K562 (cell line): ENCODE results near the gene PCF11. TPM values are rescaled to one million over a fixed set of nuclear protein-coding genes. Genes with fewer than 3 reads are reported as not detected.
A peak's percentile ranks its signal among the peaks of the same experiment; 100 is the strongest.

Experiments
- ETV6 ChIP-seq, 3 experiments: fragments of 150-350 bp in 1 of 3; sonication (generic) in 1 of 3; formaldehyde crosslinking in 1 of 3; IDR thresholded peaks; 2 replicates each; pipeline versions ENCODE4 v1.6.1 to v1.8.0; 2014 to 2022; ENCODE audit warnings: borderline replicate concordance in 2 of 3, low read depth in 2 of 3, antibody characterized with exemption in 1 of 3, low read length in 1 of 3, mild to moderate bottlenecking in 1 of 3, missing genetic modification reagents in 1 of 3
- FOXJ3 ChIP-seq: sonication (generic); formaldehyde crosslinking; IDR thresholded peaks from 2 replicates; pipeline ENCODE4 v1.4.0; 2020; ENCODE audit warnings: mild to moderate bottlenecking, missing genetic modification reagents
- GABPA ChIP-seq: fragments of 200-800 bp; sonication (Bioruptor generic); conservative IDR thresholded peaks from 2 replicates; pipeline ENCODE4 v1.6.1; 2016; ENCODE audit warnings: low read depth, missing genetic modification characterization, missing compliant biosample characterization
- PTBP1 ChIP-seq: fragments of 200-400 bp; formaldehyde crosslinking; IDR thresholded peaks from 2 replicates; pipeline ENCODE4 v1.6.1; 2017; ENCODE audit warnings: low read depth, low read length
- TFE3 ChIP-seq: fragments of 450-650 bp; formaldehyde crosslinking; IDR thresholded peaks from 2 replicates; pipeline ENCODE4 v1.4.0; 2020; ENCODE audit warnings: mild to moderate bottlenecking, mixed read lengths
- ZBTB40 ChIP-seq, 2 experiments: fragments of 450-650 bp in 1 of 2; sonication (generic) in 1 of 2; formaldehyde crosslinking in 1 of 2; IDR thresholded peaks; 2 replicates each; pipeline versions ENCODE4 v1.7.1 to v1.9.0; 2016 to 2022; ENCODE audit warnings: inconsistent platforms in 1 of 2, mild to moderate bottlenecking in 1 of 2, missing genetic modification reagents in 1 of 2
- polyA plus RNA-seq, 8 experiments: library from polyadenylated mRNA; depleted of rRNA in 4 of 8; stranded (reverse) in 5 of 8; unstranded in 3 of 8; fragments of >200 nt; fragmentation: Nextera tagmentation in 2 of 8; fragmentation: Illumina TruSeq in 1 of 8; extraction: Ambion mirVana in 2 of 8; extraction: Trizol in 1 of 8; gene quantifications; 2 replicates each; pipeline versions ENCODE4 v1.2.1 to v1.2.3, GENCODE V29; 2011 to 2014; ENCODE audit warnings: inconsistent platforms in 1 of 8, missing spikeins in 1 of 8
- total RNA-seq, 7 experiments: library from RNA; depleted of rRNA in 6 of 7; stranded (reverse); fragments of >200 nt in 6 of 7; fragmentation: Illumina TruSeq in 2 of 7; extraction: Trizol in 2 of 7; gene quantifications; 2 replicates each; pipeline versions ENCODE4 v1.2.1 to v1.2.3, GENCODE V29; 2011 to 2021; ENCODE audit warnings: low replicate concordance in 1 of 7
- TF ChIP-seq, protein P1 (sequence below): fragments of 450-650 bp; formaldehyde crosslinking; IDR thresholded peaks from 2 replicates; pipeline ENCODE4 v1.4.0; 2022; ENCODE audit warnings: mild to moderate bottlenecking, moderate library complexity
- TF ChIP-seq, protein P2 (sequence below): sonication (generic); formaldehyde crosslinking; IDR thresholded peaks from 2 replicates; pipeline ENCODE4 v1.8.0; 2023; ENCODE audit warnings: mild to moderate bottlenecking, missing genetic modification reagents

Gene PCF11
- total and polyA plus RNA-seq, 9 of the 15 experiments (the other 6 are each of a cell fraction or from before 2014, with no cell fraction given): 9.3 to 91.6 (median 54.4) TPM

- TF ChIP-seq GABPA (tag): peak; percentile 97
- TF ChIP-seq TFE3 (CRISPR knock-in tag): no peak
- peak; percentile 96 for TF ChIP-seq ZBTB40 (IDR thresholded peaks at IDR 0.05)
- no peak for TF ChIP-seq ZBTB40 (CRISPR knock-in tag; IDR thresholded peaks at IDR 0.05)
- TF ChIP-seq, protein P1, sequence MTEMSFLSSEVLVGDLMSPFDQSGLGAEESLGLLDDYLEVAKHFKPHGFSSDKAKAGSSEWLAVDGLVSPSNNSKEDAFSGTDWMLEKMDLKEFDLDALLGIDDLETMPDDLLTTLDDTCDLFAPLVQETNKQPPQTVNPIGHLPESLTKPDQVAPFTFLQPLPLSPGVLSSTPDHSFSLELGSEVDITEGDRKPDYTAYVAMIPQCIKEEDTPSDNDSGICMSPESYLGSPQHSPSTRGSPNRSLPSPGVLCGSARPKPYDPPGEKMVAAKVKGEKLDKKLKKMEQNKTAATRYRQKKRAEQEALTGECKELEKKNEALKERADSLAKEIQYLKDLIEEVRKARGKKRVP (CRISPR knock-in tag): 0 out of 2 replicates have a peak, but pooled peaks have one; percentile 16
- no peak for TF ChIP-seq PTBP1
- TF ChIP-seq, protein P2, sequence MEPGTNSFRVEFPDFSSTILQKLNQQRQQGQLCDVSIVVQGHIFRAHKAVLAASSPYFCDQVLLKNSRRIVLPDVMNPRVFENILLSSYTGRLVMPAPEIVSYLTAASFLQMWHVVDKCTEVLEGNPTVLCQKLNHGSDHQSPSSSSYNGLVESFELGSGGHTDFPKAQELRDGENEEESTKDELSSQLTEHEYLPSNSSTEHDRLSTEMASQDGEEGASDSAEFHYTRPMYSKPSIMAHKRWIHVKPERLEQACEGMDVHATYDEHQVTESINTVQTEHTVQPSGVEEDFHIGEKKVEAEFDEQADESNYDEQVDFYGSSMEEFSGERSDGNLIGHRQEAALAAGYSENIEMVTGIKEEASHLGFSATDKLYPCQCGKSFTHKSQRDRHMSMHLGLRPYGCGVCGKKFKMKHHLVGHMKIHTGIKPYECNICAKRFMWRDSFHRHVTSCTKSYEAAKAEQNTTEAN (CRISPR knock-in tag): 0 out of 2 replicates have a peak, but pooled peaks have one; percentile 61
- TF ChIP-seq ETV6 (IDR thresholded peaks at IDR 0.05; ENCODE audit: borderline replicate concordance in 1 of 2, low read depth in 2 of 2, low read length in 1 of 2): peak; percentile 59 to 81; a peak in 3 of 4 replicates
- TF ChIP-seq ETV6 (CRISPR knock-in tag; IDR thresholded peaks at IDR 0.05; ENCODE audit: borderline replicate concordance): no peak
- TF ChIP-seq FOXJ3: peak; percentile 66; the same call in 1 of the 2 replicates
Observed at GRCh38 chr11:83193315-83194280, 36.7 kb downstream of the PCF11 start, which contains the start of gene ANKRD42 (continued).
